HepG2 (cell line): ENCODE results near the gene PRRC2A. TPM values are rescaled to one million over a fixed set of nuclear protein-coding genes. Genes with fewer than 3 reads are reported as not detected.

Source experiments
- ARHGAP35 ChIP-seq: sonication (generic); formaldehyde crosslinking; IDR thresholded peaks from 2 replicates; pipeline ENCODE4 v1.9.0; 2022; ENCODE audit warnings: mild to moderate bottlenecking, inconsistent platforms, moderate library complexity, missing genetic modification reagents, borderline replicate concordance
- GFI1 ChIP-seq: sonication (generic); formaldehyde crosslinking; IDR thresholded peaks from 2 replicates; pipeline ENCODE4 v1.5.0; 2020; ENCODE audit warnings: missing genetic modification reagents, mild to moderate bottlenecking, borderline replicate concordance
- KDM5A ChIP-seq: fragments of 200-600 bp; sonication (generic); IDR thresholded peaks from 2 replicates; pipeline ENCODE4 v1.7.0; 2018; ENCODE audit warnings: antibody characterized with exemption, mild to moderate bottlenecking, low read length, borderline replicate concordance
- NR2F2 ChIP-seq: IDR thresholded peaks from 2 replicates; pipeline ENCODE4 v1.6.1; 2012; ENCODE audit warnings: low read depth, inconsistent platforms, borderline replicate concordance
- PHF21A ChIP-seq: sonication (generic); formaldehyde crosslinking; IDR thresholded peaks from 2 replicates; pipeline ENCODE4 v1.5.0; 2020; ENCODE audit warnings: mild to moderate bottlenecking, missing genetic modification reagents
- PHF8 ChIP-seq: sonication (generic); formaldehyde crosslinking; IDR thresholded peaks from 2 replicates; pipeline ENCODE4 v1.5.0; 2020; ENCODE audit warnings: missing genetic modification reagents
- SMYD3 ChIP-seq: sonication (generic); formaldehyde crosslinking; IDR thresholded peaks from 2 replicates; pipeline ENCODE4 v1.8.1; 2023; ENCODE audit warnings: mild to moderate bottlenecking, missing genetic modification reagents
- TEAD2 ChIP-seq: sonication (generic); formaldehyde crosslinking; IDR thresholded peaks from 2 replicates; pipeline ENCODE4 v1.9.0; 2021; ENCODE audit warnings: missing genetic modification reagents
- ZEB1 ChIP-seq: IDR thresholded peaks from 2 replicates; pipeline ENCODE4 v1.6.1; 2012; ENCODE audit warnings: mild to moderate bottlenecking, low read depth, inconsistent platforms; ENCODE audit not compliant: insufficient replicate concordance
- ZFP82 ChIP-seq: sonication (generic); formaldehyde crosslinking; IDR thresholded peaks from 2 replicates; pipeline ENCODE4 v1.5.1; 2020; ENCODE audit warnings: mild to moderate bottlenecking, missing genetic modification reagents, borderline replicate concordance
- ZKSCAN8 ChIP-seq: IDR thresholded peaks from 2 replicates; pipeline ENCODE4 v1.6.1; 2016; ENCODE audit warnings: borderline replicate concordance, missing genetic modification reagents, missing compliant biosample characterization
- ZNF75D ChIP-seq: sonication (generic); formaldehyde crosslinking; IDR thresholded peaks from 2 replicates; pipeline ENCODE4 v1.8.1; 2023; ENCODE audit warnings: missing genetic modification reagents, mild to moderate bottlenecking, borderline replicate concordance
- polyA plus RNA-seq, 8 experiments: library from polyadenylated mRNA; depleted of rRNA in 3 of 8; stranded (reverse) in 7 of 8; unstranded in 1 of 8; fragments of >200 nt; fragmentation: Illumina TruSeq in 4 of 8; extraction: Trizol in 4 of 8; gene quantifications; 2 replicates each; pipeline versions ENCODE4 v1.2.1 to v1.2.3, GENCODE V29; 2011 to 2016; ENCODE audit warnings: low read depth in 4 of 8, missing spikeins in 1 of 8, mixed read lengths in 1 of 8; ENCODE audit not compliant: insufficient read depth in 1 of 8
- total RNA-seq, 5 experiments: library from RNA; depleted of rRNA; stranded (reverse); fragments of >200 nt; fragmentation: Illumina TruSeq; extraction: Trizol; gene quantifications; 2 replicates each; pipeline ENCODE4 v1.2.3, GENCODE V29; 2016; ENCODE audit warnings: low read depth in 1 of 5
- TF ChIP-seq, protein P1 (sequence below): sonication (generic); formaldehyde crosslinking; IDR thresholded peaks from 2 replicates; pipeline ENCODE4 v1.4.0; 2020; ENCODE audit warnings: missing genetic modification reagents
- TF ChIP-seq, protein P2 (sequence below): sonication (generic); formaldehyde crosslinking; IDR thresholded peaks from 2 replicates; pipeline ENCODE4 v1.4.0; 2020; ENCODE audit warnings: mild to moderate bottlenecking, low read depth, missing genetic modification reagents
- TF ChIP-seq, protein P3 (sequence below): conservative IDR thresholded peaks from 2 replicates; pipeline ENCODE4 v1.6.1; 2018; ENCODE audit warnings: missing genetic modification reagents
- TF ChIP-seq, protein P4 (sequence below): sonication (generic); formaldehyde crosslinking; IDR thresholded peaks from 2 replicates; pipeline ENCODE4 v1.9.0; 2021; ENCODE audit warnings: missing genetic modification reagents, borderline replicate concordance
- TF ChIP-seq, protein P5 (sequence below): sonication (generic); formaldehyde crosslinking; IDR thresholded peaks from 2 replicates; pipeline ENCODE4 v1.5.0; 2020; ENCODE audit warnings: mild to moderate bottlenecking, missing genetic modification reagents

The PRRC2A gene
- total and polyA plus RNA-seq, 2 of the 13 experiments (the other 11 are each of a cell fraction or from before 2014, with no cell fraction given), result 38.9 to 47.4 TPM

DNA sequence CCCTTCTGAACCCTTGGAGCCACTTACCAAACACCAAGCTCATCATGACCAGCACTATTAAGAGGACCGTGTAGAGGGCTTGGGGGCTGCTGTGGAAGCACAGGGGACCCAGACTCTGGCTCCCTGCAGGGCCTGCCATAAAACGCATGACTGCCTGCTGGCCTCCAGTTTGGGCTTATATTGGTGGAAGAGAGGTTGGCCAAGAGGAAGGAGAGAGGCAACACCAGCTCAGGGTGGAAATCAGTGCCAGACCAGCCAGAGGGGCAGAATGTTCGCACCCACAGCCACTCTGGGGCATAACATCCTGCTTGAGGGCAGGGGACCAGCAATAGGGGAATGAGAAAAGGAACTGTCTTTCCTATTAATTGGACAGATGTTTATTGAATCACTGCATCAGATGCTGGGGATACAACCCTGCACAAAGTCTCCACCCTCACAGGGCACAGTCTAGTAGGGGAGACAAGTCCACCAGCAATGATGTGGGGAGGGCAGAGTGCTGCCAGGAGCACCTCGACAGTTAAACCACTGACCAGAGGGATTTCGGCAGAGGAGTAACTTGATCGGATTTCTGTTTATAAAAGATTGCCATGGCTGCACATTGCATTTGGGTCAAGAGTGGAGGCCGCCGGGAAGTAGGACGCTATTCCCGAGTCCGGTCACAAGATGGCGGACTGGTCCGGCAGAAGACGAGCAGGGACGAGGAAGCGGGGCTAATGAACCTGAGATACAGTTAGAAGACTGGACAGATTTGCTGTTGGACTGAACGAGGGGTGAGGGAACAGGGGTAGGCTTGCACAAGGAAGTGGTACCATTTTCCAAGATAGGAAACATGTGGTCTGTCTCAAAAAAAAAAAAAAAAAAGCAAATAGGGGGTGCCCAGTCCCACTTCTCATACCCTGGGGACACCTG is 60.0 kb downstream of the PRRC2A start, which contains the start of gene LY6G5C (continued):
- TF ChIP-seq ZNF75D (CRISPR knock-in tag), result no peak
- TF ChIP-seq GFI1 (CRISPR knock-in tag), result no peak
- TF ChIP-seq, protein P1, sequence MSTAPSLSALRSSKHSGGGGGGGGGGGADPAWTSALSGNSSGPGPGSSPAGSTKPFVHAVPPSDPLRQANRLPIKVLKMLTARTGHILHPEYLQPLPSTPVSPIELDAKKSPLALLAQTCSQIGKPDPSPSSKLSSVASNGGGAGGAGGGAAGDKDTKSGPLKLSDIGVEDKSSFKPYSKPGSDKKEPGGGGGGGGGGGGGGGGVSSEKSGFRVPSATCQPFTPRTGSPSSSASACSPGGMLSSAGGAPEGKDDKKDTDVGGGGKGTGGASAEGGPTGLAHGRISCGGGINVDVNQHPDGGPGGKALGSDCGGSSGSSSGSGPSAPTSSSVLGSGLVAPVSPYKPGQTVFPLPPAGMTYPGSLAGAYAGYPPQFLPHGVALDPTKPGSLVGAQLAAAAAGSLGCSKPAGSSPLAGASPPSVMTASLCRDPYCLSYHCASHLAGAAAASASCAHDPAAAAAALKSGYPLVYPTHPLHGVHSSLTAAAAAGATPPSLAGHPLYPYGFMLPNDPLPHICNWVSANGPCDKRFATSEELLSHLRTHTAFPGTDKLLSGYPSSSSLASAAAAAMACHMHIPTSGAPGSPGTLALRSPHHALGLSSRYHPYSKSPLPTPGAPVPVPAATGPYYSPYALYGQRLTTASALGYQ (CRISPR knock-in tag), result no peak
- no peak for TF ChIP-seq ZEB1
- TF ChIP-seq, protein P2, sequence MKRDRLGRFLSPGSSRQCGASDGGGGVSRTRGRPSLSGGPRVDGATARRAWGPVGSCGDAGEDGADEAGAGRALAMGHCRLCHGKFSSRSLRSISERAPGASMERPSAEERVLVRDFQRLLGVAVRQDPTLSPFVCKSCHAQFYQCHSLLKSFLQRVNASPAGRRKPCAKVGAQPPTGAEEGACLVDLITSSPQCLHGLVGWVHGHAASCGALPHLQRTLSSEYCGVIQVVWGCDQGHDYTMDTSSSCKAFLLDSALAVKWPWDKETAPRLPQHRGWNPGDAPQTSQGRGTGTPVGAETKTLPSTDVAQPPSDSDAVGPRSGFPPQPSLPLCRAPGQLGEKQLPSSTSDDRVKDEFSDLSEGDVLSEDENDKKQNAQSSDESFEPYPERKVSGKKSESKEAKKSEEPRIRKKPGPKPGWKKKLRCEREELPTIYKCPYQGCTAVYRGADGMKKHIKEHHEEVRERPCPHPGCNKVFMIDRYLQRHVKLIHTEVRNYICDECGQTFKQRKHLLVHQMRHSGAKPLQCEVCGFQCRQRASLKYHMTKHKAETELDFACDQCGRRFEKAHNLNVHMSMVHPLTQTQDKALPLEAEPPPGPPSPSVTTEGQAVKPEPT (CRISPR knock-in tag), result no peak
- TF ChIP-seq ZKSCAN8 (CRISPR knock-in tag), result no peak
- TF ChIP-seq, protein P3, sequence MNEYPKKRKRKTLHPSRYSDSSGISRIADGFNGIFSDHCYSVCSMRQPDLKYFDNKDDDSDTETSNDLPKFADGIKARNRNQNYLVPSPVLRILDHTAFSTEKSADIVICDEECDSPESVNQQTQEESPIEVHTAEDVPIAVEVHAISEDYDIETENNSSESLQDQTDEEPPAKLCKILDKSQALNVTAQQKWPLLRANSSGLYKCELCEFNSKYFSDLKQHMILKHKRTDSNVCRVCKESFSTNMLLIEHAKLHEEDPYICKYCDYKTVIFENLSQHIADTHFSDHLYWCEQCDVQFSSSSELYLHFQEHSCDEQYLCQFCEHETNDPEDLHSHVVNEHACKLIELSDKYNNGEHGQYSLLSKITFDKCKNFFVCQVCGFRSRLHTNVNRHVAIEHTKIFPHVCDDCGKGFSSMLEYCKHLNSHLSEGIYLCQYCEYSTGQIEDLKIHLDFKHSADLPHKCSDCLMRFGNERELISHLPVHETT, result no peak
- TF ChIP-seq SMYD3 (CRISPR knock-in tag), result 0 out of 2 replicates have a peak, but pooled peaks have one; percentile 35
- TF ChIP-seq, protein P4, sequence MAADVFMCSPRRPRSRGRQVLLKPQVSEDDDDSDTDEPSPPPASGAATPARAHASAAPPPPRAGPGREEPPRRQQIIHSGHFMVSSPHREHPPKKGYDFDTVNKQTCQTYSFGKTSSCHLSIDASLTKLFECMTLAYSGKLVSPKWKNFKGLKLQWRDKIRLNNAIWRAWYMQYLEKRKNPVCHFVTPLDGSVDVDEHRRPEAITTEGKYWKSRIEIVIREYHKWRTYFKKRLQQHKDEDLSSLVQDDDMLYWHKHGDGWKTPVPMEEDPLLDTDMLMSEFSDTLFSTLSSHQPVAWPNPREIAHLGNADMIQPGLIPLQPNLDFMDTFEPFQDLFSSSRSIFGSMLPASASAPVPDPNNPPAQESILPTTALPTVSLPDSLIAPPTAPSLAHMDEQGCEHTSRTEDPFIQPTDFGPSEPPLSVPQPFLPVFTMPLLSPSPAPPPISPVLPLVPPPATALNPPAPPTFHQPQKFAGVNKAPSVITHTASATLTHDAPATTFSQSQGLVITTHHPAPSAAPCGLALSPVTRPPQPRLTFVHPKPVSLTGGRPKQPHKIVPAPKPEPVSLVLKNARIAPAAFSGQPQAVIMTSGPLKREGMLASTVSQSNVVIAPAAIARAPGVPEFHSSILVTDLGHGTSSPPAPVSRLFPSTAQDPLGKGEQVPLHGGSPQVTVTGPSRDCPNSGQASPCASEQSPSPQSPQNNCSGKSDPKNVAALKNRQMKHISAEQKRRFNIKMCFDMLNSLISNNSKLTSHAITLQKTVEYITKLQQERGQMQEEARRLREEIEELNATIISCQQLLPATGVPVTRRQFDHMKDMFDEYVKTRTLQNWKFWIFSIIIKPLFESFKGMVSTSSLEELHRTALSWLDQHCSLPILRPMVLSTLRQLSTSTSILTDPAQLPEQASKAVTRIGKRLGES (CRISPR knock-in tag), result no peak
- TF ChIP-seq ZFP82 (CRISPR knock-in tag), result no peak
- TF ChIP-seq TEAD2 (CRISPR knock-in tag), result no peak
- TF ChIP-seq PHF8 (CRISPR knock-in tag), result no peak
- TF ChIP-seq ARHGAP35, result no peak
- no peak for TF ChIP-seq KDM5A
- no peak for TF ChIP-seq NR2F2
- TF ChIP-seq PHF21A, result no peak; the same call in 1 of the 2 replicates
- TF ChIP-seq, protein P5, sequence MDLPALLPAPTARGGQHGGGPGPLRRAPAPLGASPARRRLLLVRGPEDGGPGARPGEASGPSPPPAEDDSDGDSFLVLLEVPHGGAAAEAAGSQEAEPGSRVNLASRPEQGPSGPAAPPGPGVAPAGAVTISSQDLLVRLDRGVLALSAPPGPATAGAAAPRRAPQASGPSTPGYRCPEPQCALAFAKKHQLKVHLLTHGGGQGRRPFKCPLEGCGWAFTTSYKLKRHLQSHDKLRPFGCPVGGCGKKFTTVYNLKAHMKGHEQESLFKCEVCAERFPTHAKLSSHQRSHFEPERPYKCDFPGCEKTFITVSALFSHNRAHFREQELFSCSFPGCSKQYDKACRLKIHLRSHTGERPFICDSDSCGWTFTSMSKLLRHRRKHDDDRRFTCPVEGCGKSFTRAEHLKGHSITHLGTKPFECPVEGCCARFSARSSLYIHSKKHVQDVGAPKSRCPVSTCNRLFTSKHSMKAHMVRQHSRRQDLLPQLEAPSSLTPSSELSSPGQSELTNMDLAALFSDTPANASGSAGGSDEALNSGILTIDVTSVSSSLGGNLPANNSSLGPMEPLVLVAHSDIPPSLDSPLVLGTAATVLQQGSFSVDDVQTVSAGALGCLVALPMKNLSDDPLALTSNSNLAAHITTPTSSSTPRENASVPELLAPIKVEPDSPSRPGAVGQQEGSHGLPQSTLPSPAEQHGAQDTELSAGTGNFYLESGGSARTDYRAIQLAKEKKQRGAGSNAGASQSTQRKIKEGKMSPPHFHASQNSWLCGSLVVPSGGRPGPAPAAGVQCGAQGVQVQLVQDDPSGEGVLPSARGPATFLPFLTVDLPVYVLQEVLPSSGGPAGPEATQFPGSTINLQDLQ (CRISPR knock-in tag), result no peak
